Fibroblast of skin of scalp (primary cell): ENCODE measurements around the gene GEN1.
"Not testable (repeated sequence)": the region's sequence is repeated elsewhere in the genome, so short reads cannot be mapped to it uniquely, and the experiment has no call there.

Source experiments
- DNase-seq: peaks from one replicate; pipeline ENCODE4 v3.0.0-alpha.2; 2013

Gene GEN1

GRCh38 chr2:17798338-17798737 is 44.4 kb downstream of the GEN1 start:
- no peak for DNase-seq

GRCh38 chr2:17799301-17800120 is 45.6 kb downstream of the GEN1 start:
- no peak for DNase-seq

- DNase-seq: no peak
These were observed 46.3 kb downstream of the GEN1 start for GRCh38 chr2:17800219-17800618.

DNA sequence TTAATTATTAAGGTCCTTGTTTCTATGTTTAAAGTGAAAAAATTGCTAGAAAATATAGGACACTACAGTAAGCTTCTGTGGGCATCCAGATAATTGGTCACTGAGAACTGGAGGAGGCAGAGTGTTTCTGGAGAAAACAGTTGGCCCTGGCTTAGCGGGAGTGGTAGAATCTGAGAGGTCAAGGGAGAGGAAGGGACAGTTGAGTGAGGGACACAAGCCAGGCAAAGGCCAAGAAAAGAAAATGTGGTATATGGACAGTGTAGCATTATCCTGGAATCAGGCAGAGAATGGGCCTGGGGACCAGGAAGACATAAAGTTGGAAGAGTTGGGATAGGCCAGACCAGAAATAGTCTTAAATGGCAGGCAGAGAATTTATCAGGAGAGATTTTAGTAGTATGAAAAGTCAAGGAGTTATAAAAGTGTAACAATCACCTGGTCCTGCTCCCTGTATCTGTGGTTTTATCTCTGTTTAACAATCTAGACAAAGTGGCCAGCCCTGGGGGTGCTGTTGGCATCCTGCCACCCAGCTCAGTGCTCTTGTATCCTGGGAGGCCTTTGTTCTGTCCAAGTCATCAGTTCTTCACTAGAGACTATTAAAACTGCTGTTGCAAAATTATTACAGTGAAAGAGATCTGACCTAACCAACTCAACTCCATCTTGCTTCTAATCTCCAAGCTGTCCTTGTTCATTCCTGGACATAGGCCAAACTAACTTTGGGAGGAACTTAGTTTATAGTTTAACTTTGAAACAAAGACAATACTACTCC is 46.9 kb downstream of the GEN1 start:
- no peak for DNase-seq

GRCh38 chr2:17803497-17803896 is 49.6 kb downstream of the GEN1 start:
- DNase-seq: no peak

- DNase-seq: no peak
These were observed 50.4 kb downstream of the GEN1 start for GRCh38 chr2:17804358-17804757.

GRCh38 chr2:17805166-17805565 is 51.2 kb downstream of the GEN1 start:
- DNase-seq: no peak

DNA sequence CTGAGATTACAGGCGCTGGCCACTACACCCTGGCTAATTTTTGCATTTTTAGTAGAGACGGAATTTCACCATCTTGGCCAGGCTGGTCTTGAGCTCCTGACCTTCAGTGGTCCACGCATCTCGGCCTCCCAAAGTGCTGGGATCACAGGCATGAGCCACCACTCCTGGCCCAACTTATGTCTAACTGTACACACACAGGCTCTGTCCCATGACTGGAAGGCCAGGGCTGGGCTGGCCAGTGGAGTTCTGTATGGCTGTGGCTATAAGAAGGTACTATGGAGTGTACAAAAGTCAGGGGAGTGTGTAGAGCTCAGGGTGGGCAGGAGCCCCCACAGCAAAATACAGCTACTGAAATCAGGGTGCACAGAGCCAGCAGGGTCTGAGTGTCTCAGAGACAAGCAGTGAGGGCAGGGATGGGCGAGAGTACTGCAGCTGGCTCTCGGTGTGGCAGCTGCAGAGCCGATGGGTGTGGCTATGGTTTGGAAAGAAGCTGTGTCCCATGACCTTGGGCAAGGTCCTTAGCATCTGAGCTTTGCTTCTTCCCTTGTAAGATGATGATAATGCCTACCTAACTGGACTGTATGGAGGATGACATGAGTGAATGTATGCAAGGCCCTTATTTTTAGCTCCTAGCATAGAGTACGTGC is 51.9 kb downstream of the GEN1 start:
- DNase-seq: no peak

- peak; percentile 31 for DNase-seq
These were observed 59.2 kb downstream of the GEN1 start for GRCh38 chr2:17813010-17813741.

DNA sequence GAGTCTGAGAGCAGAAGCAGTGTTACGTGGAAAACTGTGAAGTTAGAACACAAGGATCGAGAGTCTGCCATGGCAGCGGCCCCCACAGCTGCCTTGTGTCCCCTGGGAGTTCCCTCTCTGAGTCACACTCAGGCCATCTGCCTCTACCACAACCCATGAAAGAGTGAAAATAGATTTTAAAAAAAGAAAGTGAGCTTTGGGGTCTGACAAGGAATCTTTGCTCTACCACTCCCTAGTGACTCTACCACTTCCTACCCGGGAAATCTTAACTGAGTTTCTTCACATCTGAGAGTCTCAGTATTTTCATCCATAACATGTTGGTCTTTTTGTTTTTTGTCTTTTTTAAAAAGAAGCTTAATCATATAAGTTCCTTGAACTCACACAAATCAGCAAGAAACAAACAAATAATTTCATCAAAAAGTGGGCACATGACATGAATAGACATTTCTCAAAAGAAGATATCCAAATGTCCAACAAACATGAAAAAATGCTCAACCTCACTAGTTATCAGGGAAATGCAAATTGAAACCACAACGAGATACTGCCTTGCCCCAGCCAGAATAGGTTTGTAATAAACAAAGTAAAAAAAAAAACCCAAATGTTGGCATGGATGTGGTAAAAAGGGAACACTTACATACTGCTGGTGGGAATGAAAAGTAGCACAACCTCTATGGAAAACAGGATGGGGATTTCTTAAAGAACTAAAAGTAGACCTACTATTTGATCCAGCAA is 60.0 kb downstream of the GEN1 start:
- DNase-seq: peak; percentile 78

GRCh38 chr2:17814601-17815000 is 60.7 kb downstream of the GEN1 start:
- no peak for DNase-seq

GRCh38 chr2:17815468-17816184 is 61.7 kb downstream of the GEN1 start:
- no peak for DNase-seq

DNA sequence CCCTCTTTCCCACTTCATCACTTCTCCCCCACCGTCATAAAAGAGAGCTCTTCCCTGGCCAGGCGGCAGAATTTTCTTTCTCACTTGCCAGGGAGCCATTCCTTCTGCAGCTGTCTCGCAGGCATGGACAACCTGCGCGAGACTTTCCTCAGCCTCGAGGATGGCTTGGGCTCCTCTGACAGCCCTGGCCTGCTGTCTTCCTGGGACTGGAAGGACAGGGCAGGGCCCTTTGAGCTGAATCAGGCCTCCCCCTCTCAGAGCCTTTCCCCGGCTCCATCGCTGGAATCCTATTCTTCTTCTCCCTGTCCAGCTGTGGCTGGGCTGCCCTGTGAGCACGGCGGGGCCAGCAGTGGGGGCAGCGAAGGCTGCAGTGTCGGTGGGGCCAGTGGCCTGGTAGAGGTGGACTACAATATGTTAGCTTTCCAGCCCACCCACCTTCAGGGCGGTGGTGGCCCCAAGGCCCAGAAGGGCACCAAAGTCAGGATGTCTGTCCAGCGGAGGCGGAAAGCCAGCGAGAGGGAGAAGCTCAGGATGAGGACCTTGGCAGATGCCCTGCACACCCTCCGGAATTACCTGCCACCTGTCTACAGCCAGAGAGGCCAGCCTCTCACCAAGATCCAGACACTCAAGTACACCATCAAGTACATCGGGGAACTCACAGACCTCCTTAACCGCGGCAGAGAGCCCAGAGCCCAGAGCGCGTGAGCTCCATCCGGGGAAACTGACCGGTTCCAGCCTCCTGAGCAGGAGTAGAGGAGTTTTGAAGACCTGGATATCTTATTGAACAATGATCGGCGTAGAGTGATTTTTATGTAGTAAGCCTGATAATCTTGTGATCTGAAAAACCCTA is 62.7 kb downstream of the GEN1 start, which contains the start of gene MSGN1:
Gene MSGN1 (plus strand): TSS at position 65 of the 850 bp plus-strand sequence. CDS start 59 bp downstream, at position 124.
- DNase-seq: no peak

DNA sequence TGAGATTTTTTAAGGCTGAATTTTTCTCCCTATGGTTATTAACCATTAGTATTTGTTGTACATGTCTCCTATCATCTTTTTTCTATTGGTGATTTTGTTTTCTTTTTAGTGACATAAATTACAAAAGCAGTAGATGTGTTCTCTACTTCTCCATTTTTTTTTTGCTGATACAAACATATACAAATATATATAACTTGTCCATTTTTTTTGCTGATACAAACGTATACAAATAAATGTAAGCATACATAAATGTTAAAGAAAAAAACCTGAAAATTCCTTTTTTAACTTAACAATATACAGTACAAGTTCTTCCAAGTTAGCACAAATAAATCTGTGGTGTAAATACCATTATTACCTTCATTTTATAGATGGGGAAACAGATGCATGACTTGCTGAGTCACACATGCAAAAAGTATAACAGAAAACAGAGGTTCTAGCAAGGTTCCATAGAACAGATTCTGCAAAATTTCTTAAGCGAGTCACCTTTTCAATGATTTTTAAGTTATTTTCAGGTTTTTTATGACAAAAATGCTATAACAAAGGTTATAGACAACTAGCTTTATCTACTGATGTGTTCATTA is 64.4 kb downstream of the GEN1 start:
- no peak for DNase-seq

GRCh38 chr2:17821080-17821479 is 67.1 kb downstream of the GEN1 start:
- DNase-seq: no peak

DNA sequence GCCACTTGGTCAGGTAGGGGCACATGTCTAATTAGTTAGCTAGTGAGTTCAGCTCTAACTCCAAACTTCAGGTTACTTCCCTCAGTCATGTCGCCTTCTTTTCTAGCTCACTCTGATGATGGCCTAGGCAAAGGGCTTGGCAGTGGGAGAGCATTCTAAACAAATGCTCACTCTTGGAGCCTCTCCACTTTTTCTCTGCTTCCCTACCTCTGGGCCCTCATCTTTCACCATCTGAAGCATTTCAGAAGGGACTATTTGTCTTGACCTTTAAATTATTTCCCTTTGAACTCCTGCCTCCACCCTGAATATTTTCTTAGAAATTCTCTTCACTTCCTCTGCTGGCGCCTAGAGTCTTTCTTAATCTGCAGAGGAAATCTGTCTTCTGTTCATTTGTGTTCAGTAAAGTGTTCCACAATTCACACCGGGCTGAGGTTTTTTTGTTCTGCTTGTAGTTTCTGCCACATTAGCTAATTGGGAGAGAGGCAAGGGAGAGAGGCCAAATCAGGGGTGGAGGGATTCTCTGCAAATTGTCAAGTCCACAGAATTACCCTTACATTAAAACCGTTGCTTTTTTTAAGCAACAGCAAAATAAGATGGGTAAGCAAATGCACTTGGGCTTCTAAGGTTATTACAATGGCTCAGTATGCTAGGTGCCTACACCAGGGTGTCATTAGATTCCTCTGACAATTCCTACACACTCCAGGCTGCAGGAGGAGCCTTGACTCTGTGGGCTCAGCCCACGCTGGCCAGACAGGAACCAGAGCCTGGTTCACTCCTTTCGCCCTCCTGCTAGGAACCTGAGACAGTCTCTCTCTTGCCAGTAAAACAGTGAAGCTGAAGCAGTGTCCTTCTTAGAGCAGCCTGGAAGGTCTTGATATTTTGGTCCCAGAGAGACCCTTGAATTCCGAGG is 67.9 kb downstream of the GEN1 start:
- DNase-seq: no peak

DNA sequence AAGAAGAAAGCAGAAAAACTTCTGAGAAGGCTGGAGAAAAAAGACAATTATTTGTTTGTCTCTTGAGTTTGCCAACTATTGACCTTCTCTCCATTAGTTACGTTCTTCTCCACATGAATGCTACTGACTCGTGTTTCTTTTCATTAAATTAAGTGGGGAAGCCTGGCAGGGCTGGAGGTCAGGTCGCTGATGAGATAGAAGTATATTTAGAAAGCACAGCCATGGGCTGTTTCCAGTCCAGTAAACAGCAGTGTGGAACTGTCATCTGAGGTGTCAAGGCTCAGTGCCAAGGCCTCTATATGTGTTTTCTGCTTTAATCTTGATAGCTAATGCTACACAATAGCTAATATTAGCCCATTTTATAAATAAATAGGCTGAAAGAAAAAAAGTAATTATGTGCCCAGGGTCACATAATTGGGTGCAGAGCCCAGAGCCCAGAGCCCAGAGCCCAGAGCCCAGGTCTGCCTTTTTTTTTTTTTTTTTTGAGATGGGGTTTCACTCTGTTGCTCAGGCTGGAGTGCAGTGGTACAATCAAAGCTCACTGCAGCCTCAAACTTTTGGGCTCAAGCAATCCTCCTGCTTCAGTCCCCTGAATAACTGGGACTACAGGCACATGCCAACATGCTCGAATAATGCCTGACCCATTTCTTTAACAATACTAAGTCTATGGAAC is 68.6 kb downstream of the GEN1 start:
- DNase-seq: no peak

DNA sequence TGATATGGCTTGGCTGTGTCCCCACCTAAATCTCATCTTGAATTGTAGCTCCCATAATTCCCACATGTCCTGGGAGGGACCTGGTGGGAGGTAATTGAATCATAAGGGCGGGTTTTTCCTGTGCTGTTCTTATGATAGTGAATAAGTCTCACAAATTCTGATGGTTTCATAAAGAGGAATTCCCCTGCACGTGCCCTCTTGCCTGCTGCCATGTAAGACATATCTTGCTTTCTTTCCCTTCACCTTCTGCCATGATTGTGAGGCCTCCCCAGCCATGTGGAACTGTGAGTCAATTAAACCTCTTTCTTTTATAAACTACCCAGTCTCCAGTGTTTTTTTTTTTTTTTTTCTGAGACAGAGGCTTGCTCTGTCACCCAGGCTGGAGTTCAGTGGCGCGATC is 69.7 kb downstream of the GEN1 start:
- not testable (repeated sequence) for DNase-seq
